NCI-H2227 (cell line): ENCODE data around the gene VWA8.
"Not testable (repeated sequence)": the region's sequence is repeated elsewhere in the genome, so short reads cannot be mapped to it uniquely, and the experiment has no call there.

Experiments
- DNase-seq: peaks from one replicate; lab custom pipeline; 2025; ENCODE audit not compliant: unreplicated experiment; lab: John Stamatoyannopoulos, UW

Gene VWA8

GRCh38 chr13:41597348-41598041 is 363.4 kb downstream of the VWA8 start:
- DNase-seq, result no peak

DNA sequence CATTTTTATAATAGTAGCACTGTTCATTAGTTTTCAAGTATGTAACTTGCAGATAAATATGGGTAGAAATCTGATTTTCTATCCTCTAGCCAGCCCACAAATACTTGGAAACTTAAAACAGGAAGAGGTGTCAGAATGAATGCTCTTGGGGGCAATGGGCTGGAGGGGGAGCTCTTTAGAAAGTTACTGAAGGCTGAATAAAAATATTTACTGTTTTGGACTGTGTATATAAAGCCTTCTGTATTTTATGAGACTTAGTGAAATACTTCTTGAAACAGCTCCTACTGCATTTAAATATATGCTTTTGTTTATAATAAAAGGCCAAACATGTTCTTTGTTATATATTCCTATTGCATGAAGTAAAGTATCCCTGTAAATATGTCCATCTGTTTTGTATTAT is 364.7 kb downstream of the VWA8 start:
- no peak for DNase-seq

- no peak for DNase-seq
These were observed 365.6 kb downstream of the VWA8 start for GRCh38 chr13:41595298-41595697.

DNA sequence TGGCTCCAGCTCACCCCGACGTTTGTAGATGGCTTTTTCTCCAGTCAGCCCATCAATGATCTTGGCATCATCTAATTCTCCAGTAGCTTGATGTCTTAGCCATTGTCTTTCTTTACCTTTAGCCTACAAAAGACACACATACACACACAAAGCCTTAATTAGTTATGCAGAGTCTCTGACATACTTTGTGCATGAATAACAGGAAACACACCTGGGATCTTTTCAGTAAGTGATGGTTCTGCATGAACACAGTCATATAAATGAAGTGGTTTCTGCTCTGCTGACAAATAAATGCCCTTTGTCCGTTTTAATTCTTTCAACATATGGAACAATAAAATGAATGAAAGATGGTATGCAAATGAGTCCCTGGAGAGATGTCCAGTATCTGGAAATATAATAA is 370.3 kb downstream of the VWA8 start:
- DNase-seq, result no peak

- no peak for DNase-seq
These were observed 370.8 kb downstream of the VWA8 start for GRCh38 chr13:41590122-41590521.

DNA sequence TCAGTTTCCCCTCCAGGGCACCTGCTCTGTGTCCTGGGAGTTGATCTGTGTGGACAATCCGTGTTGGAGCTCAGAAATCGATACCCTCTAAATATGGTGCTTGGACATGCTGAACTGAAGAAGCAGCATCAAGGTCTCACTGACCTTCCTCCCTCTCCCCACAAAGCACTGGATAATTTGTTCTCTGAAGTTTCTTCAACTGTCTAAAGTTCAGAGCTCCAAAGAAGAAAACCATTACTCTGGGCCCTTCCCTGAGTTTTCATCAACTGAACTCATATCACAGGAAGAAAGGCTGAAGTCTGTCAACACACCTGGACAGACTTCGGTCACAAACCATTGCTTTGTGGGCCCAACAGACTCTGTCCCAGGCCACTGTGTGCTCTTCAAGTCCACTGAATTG is 371.5 kb downstream of the VWA8 start:
- no peak for DNase-seq

DNA sequence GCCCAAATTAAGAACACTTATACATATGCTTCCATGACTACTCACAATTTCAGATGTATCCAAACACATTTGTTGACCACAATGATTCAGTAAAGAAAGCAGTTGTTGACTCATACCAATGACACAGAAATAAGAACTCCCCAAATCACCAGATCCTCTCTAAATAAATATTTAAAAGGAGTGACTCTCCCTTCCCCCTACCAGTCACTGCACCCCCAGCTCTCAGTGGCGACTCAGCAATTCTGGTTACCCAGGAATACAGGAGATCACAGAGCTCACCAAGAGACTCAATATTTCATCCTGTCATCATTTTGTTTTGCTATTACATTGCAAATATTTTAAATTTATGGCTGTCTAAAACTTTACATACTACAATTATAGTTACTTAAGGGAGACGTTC is 372.0 kb downstream of the VWA8 start:
- DNase-seq, result no peak

DNA sequence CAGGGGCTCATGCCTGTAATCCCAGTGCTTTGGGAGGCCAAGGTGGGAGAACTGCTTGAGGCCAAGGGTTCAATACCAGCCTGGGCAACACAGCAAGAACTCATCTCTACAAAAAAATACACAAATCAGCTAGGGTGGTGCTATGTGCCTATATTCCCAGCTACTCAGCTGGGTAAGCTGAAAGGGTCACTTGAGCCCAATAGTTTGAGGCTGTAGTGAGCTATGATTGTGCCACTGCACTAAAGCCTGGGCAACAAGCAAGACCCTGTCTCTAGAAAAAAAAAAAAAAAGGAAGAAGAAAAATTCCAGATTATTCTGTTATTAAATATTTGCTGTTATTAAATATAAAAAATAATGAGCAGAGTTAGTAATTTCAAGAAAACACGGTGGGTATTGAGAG is 372.5 kb downstream of the VWA8 start:
- no peak for DNase-seq

GRCh38 chr13:41587490-41587889 is 373.4 kb downstream of the VWA8 start:
- no peak for DNase-seq

GRCh38 chr13:41586216-41586615 is 374.7 kb downstream of the VWA8 start:
- no peak for DNase-seq

DNA sequence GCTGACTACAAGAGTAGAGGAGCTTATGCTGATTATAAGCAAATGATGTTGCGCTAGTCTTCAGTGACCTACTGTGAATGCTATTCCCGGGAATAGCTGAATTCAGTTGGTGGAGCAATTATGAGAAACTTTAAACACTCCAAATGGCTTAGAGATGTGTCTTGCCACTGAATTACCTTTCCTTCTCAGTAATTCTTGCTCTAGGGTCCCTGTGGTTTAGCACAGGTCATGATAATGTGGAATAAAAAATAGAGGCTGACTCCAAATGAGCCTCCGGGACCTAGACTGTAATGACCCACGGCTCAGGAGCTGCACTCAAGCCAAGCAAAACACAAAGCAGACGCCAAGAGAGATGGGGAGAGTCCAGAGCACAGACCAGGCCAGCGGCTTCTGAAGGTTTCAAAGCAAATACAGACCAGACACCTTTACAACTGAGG is 378.9 kb downstream of the VWA8 start:
- DNase-seq, result no peak

GRCh38 chr13:41580345-41580744 is 380.6 kb downstream of the VWA8 start:
- no peak for DNase-seq

DNA sequence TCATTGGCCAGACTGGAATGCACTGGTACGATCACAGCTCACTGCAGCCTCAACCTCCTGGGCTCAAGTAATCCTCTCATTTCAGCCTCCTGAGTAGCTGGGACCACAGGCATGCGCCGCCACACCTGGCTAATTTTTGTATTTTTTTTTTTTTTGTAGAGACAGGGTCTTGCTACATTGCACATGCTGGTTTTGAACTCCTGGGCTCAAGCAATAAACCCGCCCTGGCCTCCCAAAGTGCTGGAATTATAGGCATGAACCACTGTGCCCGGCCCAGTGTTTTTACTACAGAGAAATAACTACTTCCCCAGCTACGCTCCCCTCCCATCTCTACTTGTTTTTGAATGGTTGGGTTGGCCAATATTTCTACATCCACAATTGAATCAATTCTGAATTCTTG is 381.0 kb downstream of the VWA8 start:
- DNase-seq, result no peak

GRCh38 chr13:41579168-41579567 is 381.7 kb downstream of the VWA8 start:
- DNase-seq, result peak; percentile 38

- no peak for DNase-seq
These were observed 382.5 kb downstream of the VWA8 start for GRCh38 chr13:41578371-41578770.

DNA sequence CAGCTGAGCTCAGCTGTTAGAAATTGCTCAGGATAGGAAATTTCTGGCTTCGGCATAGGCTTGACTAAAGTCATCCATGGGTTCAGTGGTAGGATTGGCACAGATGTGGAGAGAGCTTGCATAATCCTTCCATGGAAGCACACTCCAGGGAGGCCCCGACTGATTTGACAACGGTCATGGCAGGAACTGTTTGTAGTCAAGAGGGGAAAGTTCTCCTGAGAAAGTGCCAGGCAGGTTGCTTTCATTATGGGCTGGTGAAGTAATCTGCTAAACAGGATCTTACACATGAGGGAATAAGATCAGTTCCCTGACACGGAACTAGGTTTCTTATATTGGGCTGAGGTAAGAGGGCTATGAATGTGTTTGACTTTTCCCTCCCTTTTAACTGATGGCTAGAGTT is 383.5 kb downstream of the VWA8 start:
- no peak for DNase-seq

- not testable (repeated sequence) for DNase-seq
These were observed 387.3 kb downstream of the VWA8 start for GRCh38 chr13:41573640-41574039.

GRCh38 chr13:41571817-41572340 is 389.0 kb downstream of the VWA8 start:
- DNase-seq, result not testable (repeated sequence)

DNA sequence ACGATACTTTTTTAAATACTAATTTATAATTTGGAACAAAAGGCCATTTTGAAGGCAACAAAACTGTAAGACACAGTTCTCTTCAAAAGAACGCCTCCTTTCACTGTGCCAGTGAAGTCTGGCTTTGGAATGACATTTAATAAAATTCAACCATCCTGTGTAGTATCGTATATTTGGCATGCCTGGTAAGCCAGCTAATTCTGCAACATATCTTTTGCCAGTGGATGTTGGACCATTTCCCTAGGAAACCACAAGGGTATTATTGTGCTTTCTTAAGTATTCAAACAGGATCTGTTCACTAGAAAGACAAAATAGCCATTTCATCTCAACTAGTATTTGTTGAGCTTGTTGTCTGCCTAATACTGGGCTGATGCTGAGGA is 391.9 kb downstream of the VWA8 start:
- DNase-seq, result no peak

DNA sequence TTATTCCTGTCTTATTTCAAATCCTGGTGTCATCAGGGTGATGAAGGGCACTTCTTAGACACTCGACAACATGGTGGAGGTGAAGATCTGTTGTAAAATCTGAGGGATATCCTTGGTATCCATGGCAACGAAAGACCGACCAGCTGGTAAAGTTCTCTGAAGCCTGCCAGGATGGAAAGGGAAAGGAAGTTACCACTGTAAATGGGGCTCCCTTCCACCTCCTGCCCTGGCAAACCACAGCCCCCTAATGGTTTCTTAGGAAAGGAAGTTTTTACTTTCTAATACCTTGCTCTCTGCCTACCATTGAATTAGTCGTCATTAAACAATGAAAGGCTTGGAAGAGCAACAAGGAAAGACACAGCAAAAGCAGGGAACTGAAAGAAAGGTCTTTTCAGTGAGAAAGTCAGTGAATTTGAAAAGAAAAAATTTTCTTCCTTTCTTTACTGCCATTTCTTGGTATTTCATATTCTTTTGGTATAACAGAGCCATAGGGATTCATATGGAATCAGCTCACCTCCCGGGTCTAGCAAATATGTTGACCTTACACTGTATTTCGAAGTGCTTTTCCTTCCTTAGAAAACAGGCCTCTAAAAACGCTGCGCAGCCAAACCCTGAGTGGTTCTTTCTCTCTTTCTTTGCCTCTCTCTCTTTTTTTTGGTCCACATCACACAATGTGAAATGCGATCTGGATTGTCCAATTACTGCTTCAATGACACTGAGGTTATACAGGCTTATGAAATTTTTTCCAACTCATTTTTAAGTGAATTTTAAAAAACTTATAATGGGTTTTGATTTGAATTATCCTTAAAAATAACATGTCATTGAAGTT is 392.6 kb downstream of the VWA8 start:
- DNase-seq, result no peak

DNA sequence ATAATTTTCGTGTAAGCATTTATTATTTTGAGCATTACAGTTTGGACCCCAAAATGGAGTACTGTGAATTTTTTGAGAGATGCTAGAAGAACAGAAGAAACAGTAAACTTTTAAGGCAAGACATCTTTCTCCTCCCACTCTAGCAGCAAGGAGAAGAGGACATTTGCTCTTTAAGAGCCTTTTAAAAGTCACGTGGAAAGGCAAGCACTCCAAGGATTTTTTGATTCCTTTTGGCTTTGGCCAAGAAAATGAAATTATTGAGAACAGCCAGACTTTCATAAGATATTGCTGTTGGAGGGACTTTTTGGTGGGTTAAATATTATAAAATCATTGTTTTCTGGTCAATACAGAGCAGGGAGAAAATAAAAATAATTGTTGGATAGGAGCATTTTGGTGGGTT is 393.5 kb downstream of the VWA8 start:
- no peak for DNase-seq

DNA sequence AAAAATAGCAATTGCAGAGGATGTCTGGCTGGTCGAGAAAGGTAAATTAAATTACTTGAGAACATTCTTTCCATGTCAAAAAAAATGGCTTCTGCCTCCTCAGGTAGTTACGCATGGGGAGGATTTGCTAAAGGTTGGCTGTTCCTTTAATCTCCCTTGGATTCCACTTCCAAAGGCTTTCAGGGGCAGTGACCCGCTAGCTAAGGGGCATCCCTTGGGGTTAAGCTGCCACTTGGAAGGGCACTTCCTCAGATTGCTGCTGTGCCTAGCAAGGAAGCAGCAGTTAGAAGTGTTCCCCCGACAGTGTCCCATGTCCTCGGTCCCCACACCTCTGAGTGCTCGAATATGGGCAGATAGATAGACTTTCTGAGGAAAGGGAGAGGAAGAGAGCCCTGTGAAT is 395.1 kb downstream of the VWA8 start:
- no peak for DNase-seq
